GM23248 (cell line): ENCODE measurements around the gene UBE2S. TPM values are rescaled to one million over a fixed set of nuclear protein-coding genes. Genes with fewer than 3 reads are reported as not detected.
"Not testable (repeated sequence)": the region's sequence is repeated elsewhere in the genome, so short reads cannot be mapped to it uniquely, and the experiment has no call there.

Experiments
- DNase-seq: peaks from one replicate; pipeline ENCODE4 v3.0.0-alpha.2; 2015
- H2AFZ ChIP-seq: fragments of 200-600 bp; sonication (generic); 2 replicates; pipeline ENCODE4 v1.6.1; 2016; ENCODE audit warnings: antibody characterized with exemption
- H3F3A ChIP-seq: fragments of 200-600 bp; sonication (generic); 2 replicates; pipeline ENCODE4 v1.6.1; 2016; ENCODE audit warnings: mild to moderate bottlenecking, antibody characterized with exemption, mixed run types; ENCODE audit not compliant: insufficient read depth
- H3K27ac ChIP-seq: fragments of 200-600 bp; sonication (generic); 2 replicates; pipeline ENCODE4 v1.5.1; 2016; ENCODE audit warnings: mild to moderate bottlenecking
- H3K27me3 ChIP-seq: fragments of 200-600 bp; sonication (generic); replicated peaks from 2 replicates; pipeline ENCODE4 v1.6.1; 2016; ENCODE audit warnings: mild to moderate bottlenecking; ENCODE audit not compliant: insufficient read depth
- H3K36me3 ChIP-seq: fragments of 200-600 bp; sonication (generic); 2 replicates; pipeline ENCODE4 v1.6.1; 2016; ENCODE audit warnings: low read depth, mild to moderate bottlenecking
- H3K4me1 ChIP-seq: fragments of 200-600 bp; sonication (generic); 2 replicates; pipeline ENCODE4 v1.6.1; 2016; ENCODE audit warnings: mild to moderate bottlenecking; ENCODE audit not compliant: insufficient read depth
- H3K4me2 ChIP-seq: fragments of 200-600 bp; sonication (generic); one replicate; pipeline ENCODE4 v1.6.1; 2016; ENCODE audit warnings: mild to moderate bottlenecking; ENCODE audit not compliant: unreplicated experiment
- H3K4me3 ChIP-seq: fragments of 200-600 bp; sonication (generic); 2 replicates; pipeline ENCODE4 v1.5.1; 2016; ENCODE audit warnings: mild to moderate bottlenecking
- H3K79me2 ChIP-seq: fragments of 200-600 bp; sonication (generic); 2 replicates; pipeline ENCODE4 v1.6.1; 2016; ENCODE audit warnings: mild to moderate bottlenecking; ENCODE audit not compliant: insufficient read depth
- H3K9ac ChIP-seq: fragments of 200-600 bp; sonication (generic); 2 replicates; pipeline ENCODE4 v1.6.1; 2016; ENCODE audit warnings: mild to moderate bottlenecking
- H3K9me2 ChIP-seq: fragments of 200-600 bp; sonication (generic); 2 replicates; pipeline ENCODE4 v1.6.1; 2016; ENCODE audit warnings: mixed run types, mild to moderate bottlenecking, moderate library complexity; ENCODE audit not compliant: insufficient read depth
- H3K9me3 ChIP-seq: fragments of 200-600 bp; sonication (generic); one replicate; pipeline ENCODE4 v1.6.1; 2017; ENCODE audit warnings: low read depth
- H4K20me1 ChIP-seq: fragments of 200-600 bp; sonication (generic); 2 replicates; pipeline ENCODE4 v1.6.0; 2016; ENCODE audit not compliant: insufficient read depth
- EZH2 ChIP-seq: fragments of 200-600 bp; sonication (generic); IDR thresholded peaks from 2 replicates; pipeline ENCODE4 v1.6.1; 2018; ENCODE audit warnings: antibody characterized with exemption, mild to moderate bottlenecking; ENCODE audit not compliant: insufficient read depth, poor library complexity, severe bottlenecking
- EZH2phosphoT487 ChIP-seq: fragments of 200-600 bp; sonication (generic); IDR thresholded peaks from 2 replicates; pipeline ENCODE4 v1.6.1; 2018; ENCODE audit warnings: antibody characterized with exemption, moderate library complexity, mild to moderate bottlenecking, low read depth; ENCODE audit not compliant: insufficient read depth
- WGBS, 2 experiments: methylation state at CpG; one replicate each; pipeline ENCODE4 v1.1.6; 2015 to 2017; ENCODE audit warnings: low lambda C conversion rate in 2 of 2, low coverage in 1 of 2; ENCODE audit errors: missing lambda C conversion rate in 2 of 2; 5-methylcytosine and 5-hydroxymethylcytosine counted together
- in situ Hi-C: fragments of 300-500 bp; cut with MboI; formaldehyde crosslinking; loops from 2 replicates; pipeline ENCODE4 v1.15.0; 2020
- polyA plus RNA-seq: library from polyadenylated mRNA; unstranded; fragments of >200 nt; fragmentation: Nextera tagmentation; extraction: Ambion mirVana; gene quantifications from 2 replicates; pipeline ENCODE4 v1.2.1, GENCODE V29; 2016
- total RNA-seq: library from RNA; depleted of rRNA; stranded (reverse); fragments of >200 nt; shearing (Covaris generic); gene quantifications from 2 replicates; pipeline ENCODE4 v1.2.3, GENCODE V29; 2014; rRNA removed

The UBE2S gene
- total RNA-seq (54.4 and 82.2 TPM in 2 replicates), polyA plus RNA-seq (106 and 107 TPM in 2 replicates)

- WGBS, 2 experiments = 1 to 3% methylated on average over 16 to 18 of the region's 36 CpGs
- Histone ChIP-seq H2AFZ (peak within 1 kb of the TSS; percentile 90), H3K9ac (peak within 1 kb of the TSS; percentile 98), H3K4me1 (peaks cover 14% of the 10 kb centered on the region; the same call in 1 of the 2 replicates), H3K79me2 (peaks cover 51% of the 10 kb centered on the region), H3K4me3 (peak within 1 kb of the TSS; percentile 92), H3K27ac (peak within 1 kb of the TSS; percentile 97), H3K4me2 (peak within 1 kb of the TSS; percentile 79)
- in situ Hi-C loops, H4K20me1 ChIP-seq, H3F3A ChIP-seq, H3K9me2 ChIP-seq, H3K27me3 ChIP-seq, H3K36me3 ChIP-seq, DNase-seq, H3K9me3 ChIP-seq: not testable (repeated sequence)
These were observed at the start of gene UBE2S for GRCh38 chr19:55407550-55407799. UBE2S (minus strand) TSS chr19:55407788; CDS start chr19:55407589, 199 bp downstream.

DNA sequence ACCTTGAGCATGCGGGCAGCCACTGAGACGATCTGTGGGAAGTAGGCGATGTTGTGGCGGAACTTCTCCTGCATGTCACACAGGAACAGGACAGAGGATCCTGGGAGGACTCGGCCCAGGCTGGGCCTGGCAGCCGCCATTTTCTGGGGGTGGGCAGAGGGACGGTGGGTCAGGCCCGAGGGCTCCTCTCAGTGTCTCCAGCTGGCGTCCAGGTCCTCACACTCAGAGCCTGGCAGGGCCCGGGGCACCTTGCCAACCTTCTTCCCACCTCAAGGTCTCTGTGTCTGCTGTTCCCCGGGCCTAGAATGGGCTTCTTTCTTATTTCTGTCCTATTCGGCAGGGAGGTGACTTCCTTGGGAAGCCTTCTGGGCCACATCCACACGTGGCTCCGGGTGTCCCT, 48.8 kb upstream of the UBE2S start:
- Histone ChIP-seq H3F3A (peaks cover 11% of the 10 kb centered on the region; the same call in 1 of the 2 replicates), H3K27ac (no peak overlapping the region), H3K4me2 (no peak overlapping the region), H2AFZ (no peak overlapping the region), H3K9me2 (no peaks in the 10 kb centered on the region), H3K79me2 (no peaks in the 10 kb centered on the region), H3K4me1 (peaks cover 8% of the 10 kb centered on the region; the same call in 1 of the 2 replicates), H4K20me1 (no peaks in the 10 kb centered on the region; the same call in 1 of the 2 replicates), H3K9ac (no peak overlapping the region), H3K9me3 (no peaks in the 10 kb centered on the region), H3K36me3 (no peaks in the 10 kb centered on the region), H3K4me3 (no peak overlapping the region), H3K27me3 (peaks cover 12% of the 10 kb centered on the region)
- no peak for DNase-seq
- in situ Hi-C loops = no loop called here
- WGBS, 2 experiments = 85 to 88% methylated on average over 13 to 14 of the region's 14 CpGs
- TF ChIP-seq EZH2phosphoT487 = no peak
- no peak for TF ChIP-seq EZH2

DNA sequence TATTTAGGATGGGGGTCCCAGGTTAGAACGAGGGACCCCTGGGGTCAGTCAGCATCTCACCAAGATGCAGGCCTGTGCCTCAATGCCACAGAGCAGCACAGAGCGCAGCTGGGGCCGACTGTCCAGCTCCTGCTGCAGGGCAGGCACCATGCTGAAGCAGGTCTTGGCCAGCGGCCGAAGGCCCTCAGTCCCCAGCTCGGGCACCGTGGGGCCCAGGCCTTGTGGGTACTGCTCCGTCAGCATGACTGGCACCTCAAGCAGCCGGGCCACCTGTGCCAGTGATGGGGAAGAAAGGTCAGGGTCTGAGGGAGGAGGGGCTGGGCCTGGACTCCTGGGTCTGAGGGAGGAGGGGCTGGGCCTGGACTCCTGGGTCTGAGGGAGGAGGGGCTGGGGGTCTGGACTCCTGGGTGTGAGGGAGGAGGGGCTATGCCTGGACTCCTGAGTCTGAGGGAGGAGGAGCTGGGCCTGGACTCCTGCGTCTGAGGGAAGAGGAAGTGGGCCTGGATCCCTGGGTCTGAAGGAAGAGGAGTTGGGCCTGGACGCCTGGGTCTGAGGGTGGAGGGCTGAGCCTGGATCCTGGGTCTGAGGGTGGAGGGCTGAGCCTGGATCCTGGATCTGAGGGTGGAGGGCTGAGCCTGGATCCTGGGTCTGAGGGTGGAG, 48.1 kb upstream of the UBE2S start:
- peaks cover 10% of the 10 kb centered on the region; the same call in 1 of the 2 replicates for H3F3A ChIP-seq
- no peak overlapping the region for H3K4me3 ChIP-seq
- no peaks in the 10 kb centered on the region for H3K9me3 ChIP-seq
- no peak overlapping the region for H3K9ac ChIP-seq
- peaks cover 8% of the 10 kb centered on the region; the same call in 1 of the 2 replicates for H3K4me1 ChIP-seq
- no peak for DNase-seq
- no peaks in the 10 kb centered on the region for H3K9me2 ChIP-seq
- H2AFZ ChIP-seq = no peak overlapping the region
- peaks cover 13% of the 10 kb centered on the region for H3K27me3 ChIP-seq
- TF ChIP-seq EZH2phosphoT487 = no peak
- TF ChIP-seq EZH2 = no peak
- no peaks in the 10 kb centered on the region for H3K36me3 ChIP-seq
- H3K4me2 ChIP-seq = no peak overlapping the region
- 89 to 92% methylated on average over 9 to 11 of the region's 11 CpGs for WGBS, 2 experiments
- in situ Hi-C loops = no loop called here
- no peaks in the 10 kb centered on the region; the same call in 1 of the 2 replicates for H4K20me1 ChIP-seq
- H3K27ac ChIP-seq = no peak overlapping the region
- no peaks in the 10 kb centered on the region for H3K79me2 ChIP-seq

- no peaks in the 10 kb centered on the region for H3K79me2 ChIP-seq
- H2AFZ ChIP-seq = no peak overlapping the region
- H3K36me3 ChIP-seq = no peaks in the 10 kb centered on the region
- H3K4me1 ChIP-seq = no peaks in the 10 kb centered on the region
- peaks cover 2% of the 10 kb centered on the region; the same call in 1 of the 2 replicates for H3F3A ChIP-seq
- H3K4me2 ChIP-seq = no peak overlapping the region
- no peak overlapping the region for H3K9ac ChIP-seq
- 53 to 72% methylated on average over 6 to 14 of the region's 14 CpGs for WGBS, 2 experiments
- in situ Hi-C loops = no loop called here
- H3K27ac ChIP-seq = no peak overlapping the region
- H4K20me1 ChIP-seq = no peaks in the 10 kb centered on the region; the same call in 1 of the 2 replicates
- TF ChIP-seq EZH2phosphoT487 = no peak
- no peak for TF ChIP-seq EZH2
- H3K4me3 ChIP-seq = no peak overlapping the region
- no peaks in the 10 kb centered on the region for H3K9me3 ChIP-seq
- peaks cover 17% of the 10 kb centered on the region for H3K27me3 ChIP-seq
- H3K9me2 ChIP-seq = no peaks in the 10 kb centered on the region
- peak; percentile 70 for DNase-seq
These were observed 47.2 kb upstream of the UBE2S start for GRCh38 chr19:55454787-55455243.
